HG03095 (cell line): ENCODE measurements around the gene DIAPH2.

Source experiments
- ATAC-seq: cut with Tn5 transposase; IDR thresholded peaks from one replicate; pipeline ENCODE4 v1.9.1; 2021; ENCODE audit warnings: moderate library complexity; ENCODE audit not compliant: unreplicated experiment

DIAPH2 gene

GRCh38 chrX:96929036-96929435 is 244.4 kb downstream of the DIAPH2 start:
- ATAC-seq = no peak

- ATAC-seq = no peak
These were observed 273.1 kb downstream of the DIAPH2 start for GRCh38 chrX:96957718-96958117.

GRCh38 chrX:96971812-96972211 is 287.2 kb downstream of the DIAPH2 start:
- no peak for ATAC-seq

- ATAC-seq = no peak
These were observed 294.3 kb downstream of the DIAPH2 start for GRCh38 chrX:96978906-96979305.

GRCh38 chrX:96979766-96980165 is 295.1 kb downstream of the DIAPH2 start:
- ATAC-seq = no peak

- ATAC-seq = no peak
These were observed 297.5 kb downstream of the DIAPH2 start for GRCh38 chrX:96982161-96982560.

- no peak for ATAC-seq
These were observed 299.9 kb downstream of the DIAPH2 start for GRCh38 chrX:96984538-96984937.

GRCh38 chrX:96985046-96985445 is 300.4 kb downstream of the DIAPH2 start:
- ATAC-seq = no peak

GRCh38 chrX:96987228-96987627 is 302.6 kb downstream of the DIAPH2 start:
- ATAC-seq = no peak

GRCh38 chrX:96989830-96990571 is 305.4 kb downstream of the DIAPH2 start:
- ATAC-seq = no peak

- ATAC-seq = no peak
These were observed 309.5 kb downstream of the DIAPH2 start for GRCh38 chrX:96994093-96994492.

- ATAC-seq = no peak
These were observed 312.6 kb downstream of the DIAPH2 start for GRCh38 chrX:96997196-96997595.

GRCh38 chrX:97000682-97001368 is 316.2 kb downstream of the DIAPH2 start:
- ATAC-seq = no peak

- ATAC-seq = no peak
These were observed 321.5 kb downstream of the DIAPH2 start for GRCh38 chrX:97006167-97006566.

GRCh38 chrX:97009391-97009790 is 324.7 kb downstream of the DIAPH2 start:
- ATAC-seq = no peak

GRCh38 chrX:97011540-97011939 is 326.9 kb downstream of the DIAPH2 start:
- no peak for ATAC-seq

- ATAC-seq = no peak
These were observed 331.5 kb downstream of the DIAPH2 start for GRCh38 chrX:97016106-97016505.

GRCh38 chrX:97021680-97022079 is 337.0 kb downstream of the DIAPH2 start:
- ATAC-seq = no peak

GRCh38 chrX:97026406-97026805 is 341.8 kb downstream of the DIAPH2 start:
- no peak for ATAC-seq

- no peak for ATAC-seq
These were observed 342.8 kb downstream of the DIAPH2 start for GRCh38 chrX:97027384-97027922.

- ATAC-seq = no peak
These were observed 345.8 kb downstream of the DIAPH2 start for GRCh38 chrX:97030463-97030862.

- no peak for ATAC-seq
These were observed 346.3 kb downstream of the DIAPH2 start for GRCh38 chrX:97030947-97031346.
